Mucosa of rectum (tissue), 2 donors: Measurements from ENCODE around the gene PTPRJ.
"Not testable (repeated sequence)": the region's sequence is repeated elsewhere in the genome, so short reads cannot be mapped to it uniquely, and the experiment has no call there.

Experiments used
- H3K27ac ChIP-seq, 2 donors: one replicate each; pipeline ENCODE4 v1.7.0; 2013; ENCODE audit warnings: inconsistent platforms in 2 of 2, low read depth in 2 of 2, low read length in 2 of 2
- H3K27me3 ChIP-seq, 2 donors: one replicate each; pipeline ENCODE4 v1.7.0; 2013; ENCODE audit warnings: low read length in 2 of 2; ENCODE audit not compliant: control insufficient read depth in 2 of 2, insufficient read depth in 2 of 2
- H3K36me3 ChIP-seq, 2 donors: one replicate each; pipeline ENCODE4 v1.7.0; 2013; ENCODE audit warnings: low read length in 2 of 2; ENCODE audit not compliant: control insufficient read depth in 2 of 2, insufficient read depth in 2 of 2
- H3K4me1 ChIP-seq, 2 donors: one replicate each; pipeline ENCODE4 v1.7.0; 2013; ENCODE audit warnings: low read length in 2 of 2, mild to moderate bottlenecking in 1 of 2; ENCODE audit not compliant: control insufficient read depth in 2 of 2, insufficient read depth in 2 of 2
- H3K4me3 ChIP-seq, 2 donors: one replicate each; pipeline ENCODE4 v1.7.0; 2013; ENCODE audit warnings: low read length in 2 of 2
- H3K9ac ChIP-seq, 2 donors: one replicate each; pipeline ENCODE4 v1.7.0; 2013; ENCODE audit warnings: low read length in 2 of 2, low read depth in 1 of 2, mild to moderate bottlenecking in 1 of 2
- H3K9me3 ChIP-seq, 2 donors: one replicate each; pipeline ENCODE4 v1.7.0; 2013; ENCODE audit warnings: low read length in 2 of 2; ENCODE audit not compliant: control insufficient read depth in 2 of 2
- donor health status: healthy.
- donor health status: Normal muscosa, but diverticular disease.

The PTPRJ gene

GRCh38 chr11:48014917-48015316 lies 34.6 kb downstream of the PTPRJ start:
- Histone ChIP-seq H3K36me3 (no peaks in the 10 kb centered on the region), H3K9me3 (no peaks in the 10 kb centered on the region), H3K27me3 (no peaks in the 10 kb centered on the region), H3K4me1 (peaks cover 14 to 22% of the 10 kb centered on the region in 2 donors), H3K4me3 (no peak overlapping the region), H3K27ac (no peak overlapping the region), H3K9ac (no peak overlapping the region)

- peak overlapping the region in 1 of 2 donors; percentile 3 for H3K27ac ChIP-seq
- H3K27me3 ChIP-seq, result no peaks in the 10 kb centered on the region
- no peaks in the 10 kb centered on the region for H3K9me3 ChIP-seq
- no peak overlapping the region for H3K4me3 ChIP-seq
- H3K4me1 ChIP-seq, result peaks cover 18 to 23% of the 10 kb centered on the region in 2 donors
- no peaks in the 10 kb centered on the region for H3K36me3 ChIP-seq
- H3K9ac ChIP-seq, result no peak overlapping the region
Measured at GRCh38 chr11:48017105-48017830, 36.9 kb downstream of the PTPRJ start.

GRCh38 chr11:48017831-48018527 lies 37.6 kb downstream of the PTPRJ start:
- Histone ChIP-seq H3K9me3 (no peaks in the 10 kb centered on the region), H3K36me3 (no peaks in the 10 kb centered on the region), H3K27me3 (no peaks in the 10 kb centered on the region), H3K27ac (peak overlapping the region in 1 of 2 donors; percentile 3), H3K4me3 (no peak overlapping the region), H3K9ac (no peak overlapping the region), H3K4me1 (peaks cover 18 to 23% of the 10 kb centered on the region in 2 donors)

GRCh38 chr11:48018528-48019216 lies 38.3 kb downstream of the PTPRJ start:
- H3K27me3 ChIP-seq, result no peaks in the 10 kb centered on the region
- peak overlapping the region in 1 of 2 donors; percentile 32 for H3K27ac ChIP-seq
- H3K4me3 ChIP-seq, result no peak overlapping the region
- no peaks in the 10 kb centered on the region for H3K36me3 ChIP-seq
- H3K9me3 ChIP-seq, result no peaks in the 10 kb centered on the region
- peaks cover 12 to 18% of the 10 kb centered on the region in 2 donors for H3K4me1 ChIP-seq
- H3K9ac ChIP-seq, result no peak overlapping the region

GRCh38 chr11:48019217-48019584 lies 38.8 kb downstream of the PTPRJ start:
- H3K27ac ChIP-seq, result peak overlapping the region in 1 of 2 donors; percentile 32
- no peaks in the 10 kb centered on the region for H3K9me3 ChIP-seq
- H3K36me3 ChIP-seq, result no peaks in the 10 kb centered on the region
- H3K4me3 ChIP-seq, result no peak overlapping the region
- H3K27me3 ChIP-seq, result no peaks in the 10 kb centered on the region
- no peak overlapping the region for H3K9ac ChIP-seq
- H3K4me1 ChIP-seq, result peaks cover 12 to 18% of the 10 kb centered on the region in 2 donors

- H3K27ac ChIP-seq, result peak overlapping the region in 1 of 2 donors; percentile 18
- H3K27me3 ChIP-seq, result no peaks in the 10 kb centered on the region
- H3K9me3 ChIP-seq, result no peaks in the 10 kb centered on the region
- no peak overlapping the region for H3K4me3 ChIP-seq
- H3K9ac ChIP-seq, result no peak overlapping the region
- peaks cover 12 to 17% of the 10 kb centered on the region in 2 donors for H3K4me1 ChIP-seq
- no peaks in the 10 kb centered on the region for H3K36me3 ChIP-seq
Measured at GRCh38 chr11:48019595-48019994, 39.2 kb downstream of the PTPRJ start.

- Histone ChIP-seq H3K27ac (no peak overlapping the region), H3K27me3 (no peaks in the 10 kb centered on the region), H3K36me3 (no peaks in the 10 kb centered on the region), H3K4me3 (peak overlapping the region in 1 of 2 donors; percentile 28), H3K4me1 (peaks cover 12 to 17% of the 10 kb centered on the region in 2 donors), H3K9ac (no peak overlapping the region), H3K9me3 (no peaks in the 10 kb centered on the region)
Measured at GRCh38 chr11:48020092-48020755, 39.9 kb downstream of the PTPRJ start.

GRCh38 chr11:48021201-48021820 lies 41.0 kb downstream of the PTPRJ start:
- not testable (repeated sequence) for H3K4me3 ChIP-seq, H3K27ac ChIP-seq, H3K9ac ChIP-seq, H3K9me3 ChIP-seq, H3K27me3 ChIP-seq, H3K36me3 ChIP-seq
- H3K4me1 ChIP-seq, result peaks cover 12 to 14% of the 10 kb centered on the region in 2 donors

- Histone ChIP-seq H3K27ac (no peak overlapping the region), H3K4me1 (peaks cover 7 to 11% of the 10 kb centered on the region in 2 donors), H3K9me3 (no peaks in the 10 kb centered on the region), H3K36me3 (peaks cover 0 to 3% of the 10 kb centered on the region in 2 donors), H3K27me3 (no peaks in the 10 kb centered on the region), H3K4me3 (no peak overlapping the region), H3K9ac (no peak overlapping the region)
Measured at GRCh38 chr11:48022445-48022844, 42.1 kb downstream of the PTPRJ start.
